Bronchial epithelial cell (primary cell): ENCODE measurements around the gene CCDC85C. TPM values are rescaled to one million over a fixed set of nuclear protein-coding genes. Genes with fewer than 3 reads are reported as not detected.

Experiments
- DNase-seq: peaks from one replicate; pipeline ENCODE4 v3.0.0-alpha.2; 2010; ENCODE audit warnings: low read depth
- FAIRE-seq: peaks from 2 replicates; lab custom pipeline; 2011; peaks lifted over from hg19 to GRCh38; lab: Jason Lieb, UNC
- H3K27me3 ChIP-seq: 2 replicates; pipeline ENCODE4 v1.5.1; 2011; ENCODE audit warnings: low read length; ENCODE audit not compliant: control insufficient read depth, insufficient read depth
- H3K36me3 ChIP-seq: 2 replicates; pipeline ENCODE4 v1.5.1; 2011; ENCODE audit warnings: low read length; ENCODE audit not compliant: control insufficient read depth, insufficient read depth
- H3K4me3 ChIP-seq: 2 replicates; pipeline ENCODE4 v1.5.1; 2011; ENCODE audit warnings: mild to moderate bottlenecking, low read depth, low read length, control low read depth
- CTCF ChIP-seq: IDR thresholded peaks from 2 replicates; pipeline ENCODE4 v1.5.1; 2011; ENCODE audit warnings: mild to moderate bottlenecking, moderate library complexity, low read length, control low read depth, inconsistent platforms; ENCODE audit not compliant: insufficient read depth, severe bottlenecking
- total RNA-seq: library from RNA; depleted of rRNA; stranded (reverse); fragments of >200 nt; gene quantifications from 2 replicates; pipeline ENCODE4 v1.2.1, GENCODE V29; 2014

Gene CCDC85C
- total RNA-seq, 1 donor from 2014 or later = 26.6 TPM

DNA sequence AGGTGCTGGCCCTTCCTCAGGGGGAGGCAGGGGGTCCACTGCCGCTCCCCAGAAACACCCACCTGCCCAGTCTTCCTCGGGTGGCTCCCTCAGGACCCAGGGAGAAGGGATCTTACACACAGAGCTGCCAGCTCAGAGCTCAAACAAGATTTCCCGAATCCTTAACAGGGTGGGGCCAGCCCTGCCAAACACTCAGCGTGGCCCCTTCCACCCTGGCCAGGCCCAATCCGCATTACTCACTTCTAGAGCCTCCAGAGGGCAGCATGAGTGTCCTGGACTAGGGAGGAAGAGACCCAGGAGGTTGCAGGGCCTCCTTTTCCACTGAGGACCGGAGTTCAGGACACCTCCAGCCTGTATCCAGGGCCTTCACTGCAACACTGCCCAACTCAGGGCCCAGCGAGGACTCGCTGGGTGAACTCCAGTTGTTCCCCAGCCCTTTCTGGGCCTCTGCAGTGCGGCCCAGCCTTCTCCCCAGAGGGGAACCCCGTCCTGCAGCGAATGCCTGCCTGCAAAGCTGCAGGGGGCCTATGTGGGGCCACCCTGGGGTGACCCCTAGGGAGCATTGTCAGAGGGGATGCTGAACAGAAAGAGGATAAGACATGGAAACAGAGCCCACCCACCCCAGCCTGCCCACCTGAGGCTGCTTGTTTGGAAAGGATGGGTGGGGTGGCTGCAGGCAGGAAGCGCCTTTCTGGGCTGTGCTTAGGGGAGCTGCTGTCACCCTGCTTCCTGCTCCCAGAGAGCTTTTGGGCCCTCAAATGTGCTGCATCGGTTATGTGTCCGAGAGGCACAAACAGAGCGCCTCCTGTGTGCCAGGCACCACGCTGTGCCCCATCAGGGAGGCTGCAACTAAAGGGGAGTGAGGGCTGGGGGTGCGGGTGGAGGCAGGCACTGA is 79.0 kb downstream of the CCDC85C start:
- Histone ChIP-seq H3K4me3 (no peak overlapping the region), H3K27me3 (no peaks in the 10 kb centered on the region), H3K36me3 (peaks cover 2% of the 10 kb centered on the region)
- no peak for FAIRE-seq
- DNase-seq = peak; percentile 48
- peak; percentile 48 for TF ChIP-seq CTCF

- DNase-seq (no peak), FAIRE-seq (no peak)
- Histone ChIP-seq H3K36me3 (peaks cover 3% of the 10 kb centered on the region), H3K27me3 (no peaks in the 10 kb centered on the region), H3K4me3 (no peak overlapping the region)
- no peak for TF ChIP-seq CTCF
Observed at GRCh38 chr14:99524091-99524661, 79.8 kb downstream of the CCDC85C start.

DNA sequence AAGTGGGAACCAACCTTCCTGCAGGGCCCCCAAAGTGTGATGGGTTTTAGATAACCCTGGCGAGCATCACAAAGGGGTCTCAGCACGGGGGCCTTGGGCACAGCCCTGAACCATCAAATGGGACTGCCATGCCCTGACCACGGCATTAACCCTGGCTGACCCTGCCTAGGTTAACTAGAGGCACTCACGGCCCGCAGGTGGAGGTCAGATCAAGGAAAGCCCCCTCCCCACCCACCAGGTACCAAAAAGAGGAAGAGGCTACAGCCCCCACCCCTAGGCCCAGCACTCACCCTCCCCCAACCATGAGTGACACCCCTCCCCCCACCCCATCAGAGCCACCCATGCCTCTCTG is 80.3 kb downstream of the CCDC85C start:
- peak; percentile 36 for FAIRE-seq
- Histone ChIP-seq H3K4me3 (no peak overlapping the region), H3K27me3 (no peaks in the 10 kb centered on the region), H3K36me3 (peaks cover 3% of the 10 kb centered on the region)
- no peak for DNase-seq
- no peak for TF ChIP-seq CTCF

- FAIRE-seq (no peak), DNase-seq (no peak)
- H3K4me3 ChIP-seq = no peak overlapping the region
- peaks cover 3% of the 10 kb centered on the region for H3K36me3 ChIP-seq
- H3K27me3 ChIP-seq = no peaks in the 10 kb centered on the region
- TF ChIP-seq CTCF = no peak
Observed at GRCh38 chr14:99522934-99523703, 80.9 kb downstream of the CCDC85C start.

- TF ChIP-seq CTCF = no peak
- peaks cover 3% of the 10 kb centered on the region for H3K36me3 ChIP-seq
- DNase-seq = peak; percentile 24
- no peaks in the 10 kb centered on the region for H3K27me3 ChIP-seq
- no peak for FAIRE-seq
- no peak overlapping the region for H3K4me3 ChIP-seq
Observed at GRCh38 chr14:99522457-99522891, 81.5 kb downstream of the CCDC85C start.
